ENCODE results near the gene DCST1.

GRCh38 chr1:155000411-155000725 lies 33.3 kb upstream of the DCST1 start:
- TF ChIP-seq CTCF (conservative IDR thresholded peaks at IDR 0.05) (no peak), ZFX (IDR thresholded peaks at IDR 0.05) (no peak)

Data from C4-2B (cell line).